ENCODE results near the gene GNB1L.

Gene GNB1L

DNA sequence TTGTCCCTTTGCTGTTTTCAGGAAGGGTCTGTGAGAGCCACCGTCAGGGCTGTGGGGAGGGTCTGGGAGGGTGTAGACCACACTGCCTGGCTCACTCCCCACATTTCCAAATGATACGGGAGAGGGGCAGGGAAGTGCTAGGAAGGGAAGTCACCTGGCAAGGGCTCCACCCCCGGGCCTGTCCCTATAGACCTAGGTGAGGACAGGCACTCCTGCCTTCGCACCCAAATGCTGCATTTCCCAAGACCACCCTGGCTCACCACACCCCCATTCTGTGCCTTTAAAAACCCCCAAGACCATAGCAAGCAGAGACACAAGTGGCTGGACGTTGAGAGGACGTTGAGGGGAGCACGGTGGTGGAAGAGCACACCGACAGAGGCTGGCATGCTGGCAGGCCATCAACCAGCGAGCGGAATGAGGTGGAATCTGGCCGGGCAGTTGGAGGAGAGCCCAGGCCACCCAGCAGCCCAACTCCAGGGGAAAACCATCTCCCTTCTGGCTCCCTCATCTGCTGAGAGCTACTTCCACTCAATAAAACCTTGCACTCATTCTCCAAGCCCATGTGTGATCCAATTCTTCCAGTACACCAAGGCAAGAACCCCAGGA lies 45.7 kb downstream of the GNB1L start:
- DNase-seq = no peak

DNA sequence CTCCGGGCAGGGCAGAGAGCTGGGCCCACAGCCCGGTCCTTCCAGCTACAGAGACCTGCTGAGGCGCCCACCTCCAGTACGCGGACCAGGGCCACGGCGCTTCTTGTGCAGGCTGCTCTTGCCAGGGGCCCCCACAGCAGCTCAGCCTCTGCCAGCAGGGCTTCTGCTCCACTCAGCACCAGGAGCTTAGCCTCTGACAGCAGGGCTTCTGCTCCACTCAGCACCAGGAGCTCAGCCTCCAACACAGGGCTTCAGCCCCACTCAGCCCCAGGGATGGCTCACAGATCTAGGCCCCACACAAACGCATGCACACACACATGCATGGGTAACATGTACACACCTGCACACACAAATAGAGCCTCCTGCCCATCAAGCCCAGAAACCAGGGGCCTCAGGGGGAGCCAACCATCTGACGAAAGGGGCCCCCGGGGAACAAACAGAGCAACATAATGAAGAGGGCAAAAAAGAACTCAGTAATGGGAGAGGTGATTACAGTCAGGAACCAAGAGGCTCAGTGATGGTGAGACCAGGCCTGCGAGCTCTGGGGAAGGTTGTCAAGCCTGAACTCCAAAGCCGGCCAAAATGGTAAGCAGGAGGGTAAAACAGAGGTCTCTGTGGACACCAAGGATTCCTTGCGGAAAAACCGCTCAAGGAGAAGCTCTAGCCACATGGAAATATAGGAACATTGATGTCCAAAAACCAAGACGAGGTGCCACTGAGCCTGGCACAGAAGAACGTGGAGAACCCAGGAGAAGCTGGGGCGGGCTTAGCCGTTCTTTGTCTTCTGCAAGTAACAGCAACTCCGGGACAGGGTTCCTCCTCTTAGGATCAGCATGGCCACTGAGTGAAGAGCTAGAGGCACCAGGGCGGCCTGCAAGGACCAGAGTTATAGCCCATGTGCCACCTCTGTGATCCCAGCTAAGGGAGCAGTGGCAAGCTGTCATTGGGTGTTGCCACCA lies 46.5 kb downstream of the GNB1L start:
- no peak for ATAC-seq
- no peak for DNase-seq

More for the DNA sequence above, 45.7 kb downstream of the GNB1L start:
- ATAC-seq = no peak

DNA sequence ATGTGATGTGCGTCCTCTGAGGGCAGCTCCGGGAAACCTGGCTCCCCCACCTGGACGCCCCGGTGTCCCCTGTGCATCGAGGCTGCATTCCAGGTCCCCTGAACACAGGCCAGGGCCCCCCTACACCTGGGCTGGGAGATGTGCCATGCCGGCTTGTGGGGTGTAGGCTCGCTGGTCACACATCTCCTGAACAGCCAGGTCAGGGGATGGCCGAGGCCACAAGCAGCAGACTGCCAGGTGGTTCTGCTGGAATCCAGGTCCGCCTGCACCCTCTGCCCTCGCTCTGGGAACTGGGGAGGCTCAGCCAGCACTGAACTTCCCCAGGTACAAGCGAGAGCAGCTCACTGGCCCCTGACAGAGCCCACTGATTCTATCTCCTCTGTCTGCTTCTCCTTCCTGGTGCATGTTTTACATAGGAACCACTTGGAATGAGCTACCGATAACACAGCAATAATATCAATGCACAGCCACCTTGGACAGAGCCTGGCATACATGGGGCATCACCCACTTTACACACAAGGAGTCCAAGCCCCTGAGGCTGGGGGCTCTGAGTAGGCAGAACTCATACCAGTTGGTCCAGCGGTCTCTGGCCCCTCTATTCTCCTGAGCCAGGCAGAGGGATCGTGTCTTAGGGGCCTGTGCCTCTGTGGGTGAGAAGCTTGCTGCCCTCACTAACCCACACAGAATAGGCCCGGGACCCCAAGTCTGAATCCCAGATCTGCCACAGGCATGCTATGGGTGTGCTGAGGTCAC lies 47.3 kb downstream of the GNB1L start:
- ATAC-seq (no peak), DNase-seq (no peak)

DNA sequence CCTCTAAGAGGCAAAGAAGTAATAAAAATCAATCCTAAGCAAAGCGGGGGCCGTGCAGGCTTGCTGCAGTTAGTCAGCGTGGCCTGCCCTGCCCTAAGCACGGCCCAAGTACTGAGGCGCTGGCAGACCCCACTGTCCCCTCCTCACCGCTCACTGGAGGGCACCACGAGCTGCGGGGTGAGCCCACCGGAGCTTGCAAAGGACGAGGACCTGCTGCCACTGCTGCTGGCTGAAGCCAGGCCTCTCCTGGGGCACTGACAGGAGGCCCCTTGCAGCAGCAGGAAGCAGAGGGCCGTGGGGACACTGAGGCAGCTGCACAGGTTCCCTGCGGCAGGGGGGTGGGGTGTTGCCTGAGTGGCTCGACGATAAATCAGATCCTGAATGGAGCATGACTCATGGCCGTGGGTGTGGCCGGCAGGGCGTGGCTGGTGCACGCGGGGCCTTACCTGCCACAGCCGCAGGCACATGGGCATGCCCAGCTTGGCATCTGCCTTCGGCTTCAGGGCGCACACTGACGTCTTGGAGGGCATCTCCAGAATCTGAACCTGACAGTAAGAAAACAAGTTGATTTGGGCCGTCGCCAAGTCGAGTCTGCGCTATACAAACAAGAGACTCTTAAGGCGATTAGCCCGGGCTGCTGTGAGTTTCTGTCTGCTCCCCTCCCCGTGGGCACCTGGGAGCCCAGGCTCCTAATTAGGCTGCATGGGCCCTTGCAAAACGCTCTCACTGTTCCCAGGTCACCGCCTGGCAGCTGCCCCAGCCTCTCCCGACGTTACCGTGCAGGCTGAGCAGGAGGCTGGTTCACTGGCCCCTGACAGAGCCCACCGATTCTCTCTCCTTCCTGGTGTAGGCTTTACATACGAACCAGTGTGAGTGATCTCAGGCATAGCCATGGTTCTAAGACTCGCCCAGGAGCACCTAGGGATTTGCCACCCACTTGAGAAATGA lies 48.2 kb downstream of the GNB1L start:
- no peak for DNase-seq
- no peak for ATAC-seq

DNA sequence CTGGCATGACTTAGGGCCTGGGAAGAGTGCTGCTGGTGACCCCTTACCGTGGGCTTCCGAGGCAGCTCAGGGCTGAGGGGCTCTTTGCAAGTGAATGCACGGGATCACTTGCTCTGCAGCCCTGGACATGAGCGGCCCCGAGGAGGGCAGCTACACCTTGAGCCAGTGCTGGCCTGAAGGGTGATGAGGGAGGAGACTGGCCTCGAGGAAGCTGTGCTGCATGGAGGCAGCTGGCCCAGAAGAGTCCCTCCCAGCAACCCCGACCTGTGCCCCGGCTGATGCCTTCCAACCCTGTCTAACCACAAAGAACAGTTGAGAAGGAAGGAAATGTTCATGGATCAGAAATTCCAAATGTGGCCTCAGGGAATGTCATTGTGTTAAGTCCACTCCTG lies 48.9 kb downstream of the GNB1L start:
- DNase-seq = no peak
- ATAC-seq = no peak

DNA sequence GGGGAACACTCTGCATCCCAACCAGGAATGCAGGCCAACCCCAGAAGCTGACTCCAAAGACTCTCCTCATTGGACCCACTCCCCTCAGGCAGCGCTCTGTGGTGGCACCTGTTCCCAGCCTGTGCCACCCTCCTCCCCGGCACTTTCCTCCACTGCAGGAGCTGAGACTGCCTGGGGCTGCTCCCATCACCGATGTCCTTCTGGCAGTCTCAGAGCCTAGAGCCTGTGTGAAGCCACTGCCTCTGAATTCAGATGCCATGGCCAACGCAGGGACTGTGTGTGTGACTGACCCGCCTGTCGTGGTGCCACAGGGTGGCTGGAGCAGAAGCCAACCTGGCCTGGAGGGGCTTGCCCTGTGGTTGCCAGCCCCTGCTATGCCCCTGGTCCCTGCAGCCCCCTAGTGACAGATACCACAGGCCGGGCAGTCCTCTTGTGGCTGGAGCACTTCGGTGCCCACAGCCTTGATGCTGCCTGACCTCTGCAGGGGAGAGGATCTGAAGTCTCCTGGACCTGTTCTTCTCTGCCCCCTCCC lies 50.9 kb downstream of the GNB1L start:
- DNase-seq = no peak
- ATAC-seq = no peak

DNA sequence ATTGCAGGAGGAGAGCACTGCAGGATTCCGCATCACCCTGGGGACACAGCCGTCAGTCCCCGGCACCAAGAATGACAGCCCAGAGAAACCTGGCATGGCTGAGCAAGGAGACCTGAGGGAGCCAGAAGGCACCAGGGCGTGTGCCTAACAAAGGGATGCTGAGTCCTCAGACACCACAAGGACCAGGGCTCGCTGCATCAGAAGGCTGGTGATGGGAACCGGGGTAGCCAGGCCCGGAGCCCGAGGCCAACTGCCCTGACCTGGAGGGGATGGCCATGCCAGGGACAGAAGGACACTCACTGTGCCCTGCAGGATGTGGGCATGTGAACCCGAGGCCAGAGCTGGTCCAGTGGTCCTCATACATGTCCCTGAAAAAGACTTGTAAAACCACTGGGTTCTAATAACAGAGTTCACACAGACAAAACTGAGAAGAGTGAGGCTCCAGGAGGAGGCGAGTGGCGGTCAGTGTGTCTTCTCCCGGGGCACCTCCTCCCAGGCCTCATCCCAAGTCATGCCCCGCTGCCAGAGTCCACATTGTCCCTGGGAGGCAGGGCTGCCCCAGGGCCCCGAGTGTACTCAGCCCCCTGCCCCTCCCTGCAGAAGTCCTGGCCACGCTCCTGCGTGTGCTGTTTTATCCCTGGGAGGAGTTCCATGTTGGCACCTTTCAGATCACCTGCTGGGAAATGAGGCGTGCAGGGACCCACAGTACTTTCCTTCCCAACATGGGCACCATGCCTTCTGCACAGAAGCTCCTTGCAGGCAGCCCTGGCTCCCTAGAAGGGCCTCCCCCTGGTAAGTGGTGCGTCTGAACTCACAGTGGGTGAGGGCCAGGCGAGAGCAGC lies 51.6 kb downstream of the GNB1L start:
- DNase-seq = no peak
- ATAC-seq = no peak

DNA sequence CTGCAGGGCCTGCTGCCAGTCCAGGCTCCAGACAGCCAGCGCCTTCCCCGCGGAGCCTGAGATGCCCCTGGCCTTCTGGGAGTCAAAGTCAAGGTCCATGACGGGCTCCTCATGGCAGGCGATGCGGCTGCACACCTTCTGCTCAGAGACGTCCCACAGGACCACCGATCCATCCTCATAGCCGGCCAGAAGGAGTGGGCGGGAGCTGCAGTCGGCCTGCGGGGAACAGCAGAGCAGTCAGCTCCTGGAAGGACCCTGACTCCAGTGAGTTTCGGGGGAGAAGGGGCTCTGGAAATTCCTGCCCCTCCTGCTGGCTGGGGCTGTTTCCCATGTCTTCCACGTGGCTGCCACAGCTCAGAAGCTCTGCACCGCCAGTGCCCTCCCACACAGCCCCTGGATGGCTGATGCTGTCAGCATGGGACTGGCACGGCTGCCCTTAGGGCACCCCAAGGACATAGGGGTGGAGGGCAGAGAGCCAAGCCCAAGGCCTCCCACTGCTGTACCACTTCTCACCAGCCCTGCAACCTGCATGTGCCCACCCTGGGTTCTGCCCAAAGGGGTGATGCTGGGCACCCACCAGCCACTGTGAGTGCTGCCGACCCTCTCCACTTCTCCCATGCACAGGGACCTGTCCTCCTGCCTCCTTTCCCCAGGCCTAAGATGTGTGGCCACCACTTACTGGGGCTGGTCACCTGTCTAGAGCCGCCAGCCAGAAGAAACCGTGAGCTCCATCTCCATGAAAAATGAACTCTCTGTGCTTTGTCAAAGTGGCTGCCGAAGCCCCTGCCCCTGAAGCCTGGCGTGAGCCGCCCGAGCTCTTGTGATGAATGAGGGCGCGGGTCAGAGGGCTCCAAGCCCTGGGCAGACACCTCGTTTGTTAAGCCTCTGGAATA lies 52.4 kb downstream of the GNB1L start:
- ATAC-seq = no peak
- DNase-seq = no peak

DNA sequence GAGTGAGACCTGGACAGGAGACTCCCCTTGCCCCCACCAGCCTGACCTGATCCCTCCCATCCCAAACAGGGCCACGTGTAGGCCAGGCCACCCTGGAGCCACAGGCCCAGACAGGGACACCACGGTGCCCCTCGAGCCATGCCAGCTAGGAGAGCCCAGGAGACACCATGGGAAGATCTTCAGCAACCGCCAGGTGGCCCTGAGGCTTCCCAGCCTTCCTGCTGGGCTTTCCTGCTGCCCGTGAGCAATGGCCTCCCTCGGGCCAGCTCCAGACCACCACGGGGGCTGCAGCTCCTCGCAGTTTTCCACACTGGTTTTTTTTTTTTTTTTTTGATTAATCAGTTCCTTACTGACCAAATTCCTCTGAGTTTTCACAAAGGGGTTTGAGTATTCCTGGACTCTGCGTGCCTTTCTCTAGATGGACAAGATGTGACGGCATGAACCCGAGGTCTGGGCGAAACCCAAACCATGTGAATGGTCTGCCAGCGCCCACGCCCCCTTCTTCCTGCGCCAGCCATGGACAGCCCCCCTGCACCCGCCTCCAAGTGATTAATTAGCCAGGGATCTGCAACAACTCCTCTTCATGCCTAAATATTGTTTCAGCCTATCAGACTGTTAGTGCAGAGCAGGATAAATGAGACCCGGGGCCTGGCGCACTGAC lies 53.2 kb downstream of the GNB1L start:
- DNase-seq = no peak
- ATAC-seq = no peak

DNA sequence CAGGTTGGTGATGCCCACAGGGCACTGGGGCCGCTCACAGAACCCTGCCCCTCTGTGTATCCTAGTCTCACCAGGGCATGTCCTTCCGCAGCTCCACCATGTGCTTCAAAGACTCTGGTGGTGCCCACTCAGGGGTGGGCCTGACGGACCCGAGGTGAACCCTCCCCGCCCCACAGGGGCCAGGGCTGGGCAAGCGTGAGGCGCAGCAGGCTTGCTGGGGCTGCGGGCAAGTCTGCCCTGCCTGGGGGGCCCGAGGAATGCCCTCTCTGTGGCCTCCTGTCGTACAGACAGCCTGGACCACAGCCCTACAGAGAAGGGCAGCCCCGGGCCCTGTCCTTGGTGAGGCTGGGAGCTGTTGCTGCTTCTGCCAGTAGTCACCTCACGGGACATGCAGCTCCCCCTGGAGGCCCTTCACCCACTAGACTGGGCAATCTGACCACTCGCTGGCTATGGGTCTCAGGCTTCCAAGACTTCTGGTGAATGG lies 53.9 kb downstream of the GNB1L start:
- ATAC-seq (no peak), DNase-seq (no peak)

DNA sequence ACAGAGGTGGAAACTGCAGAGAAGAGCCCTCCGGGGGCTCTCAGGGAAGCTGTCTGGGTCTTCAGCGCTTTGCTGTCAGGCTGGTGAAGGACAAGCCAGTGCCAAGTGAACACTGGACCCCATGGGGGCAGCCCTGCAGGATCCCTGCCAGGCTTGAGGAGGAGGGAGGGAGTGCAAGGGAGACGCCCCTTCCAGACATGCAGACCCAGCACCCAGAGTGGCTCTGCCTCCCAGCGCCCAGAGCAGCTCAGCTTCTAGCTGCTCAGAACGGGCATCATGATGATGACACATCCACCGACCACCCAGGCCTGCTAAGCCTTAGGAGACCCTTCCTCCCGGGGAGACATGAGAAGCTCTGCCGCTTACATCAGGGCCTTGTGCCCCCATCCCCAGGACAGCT lies 54.4 kb downstream of the GNB1L start:
- ATAC-seq = no peak
- DNase-seq = no peak

DNA sequence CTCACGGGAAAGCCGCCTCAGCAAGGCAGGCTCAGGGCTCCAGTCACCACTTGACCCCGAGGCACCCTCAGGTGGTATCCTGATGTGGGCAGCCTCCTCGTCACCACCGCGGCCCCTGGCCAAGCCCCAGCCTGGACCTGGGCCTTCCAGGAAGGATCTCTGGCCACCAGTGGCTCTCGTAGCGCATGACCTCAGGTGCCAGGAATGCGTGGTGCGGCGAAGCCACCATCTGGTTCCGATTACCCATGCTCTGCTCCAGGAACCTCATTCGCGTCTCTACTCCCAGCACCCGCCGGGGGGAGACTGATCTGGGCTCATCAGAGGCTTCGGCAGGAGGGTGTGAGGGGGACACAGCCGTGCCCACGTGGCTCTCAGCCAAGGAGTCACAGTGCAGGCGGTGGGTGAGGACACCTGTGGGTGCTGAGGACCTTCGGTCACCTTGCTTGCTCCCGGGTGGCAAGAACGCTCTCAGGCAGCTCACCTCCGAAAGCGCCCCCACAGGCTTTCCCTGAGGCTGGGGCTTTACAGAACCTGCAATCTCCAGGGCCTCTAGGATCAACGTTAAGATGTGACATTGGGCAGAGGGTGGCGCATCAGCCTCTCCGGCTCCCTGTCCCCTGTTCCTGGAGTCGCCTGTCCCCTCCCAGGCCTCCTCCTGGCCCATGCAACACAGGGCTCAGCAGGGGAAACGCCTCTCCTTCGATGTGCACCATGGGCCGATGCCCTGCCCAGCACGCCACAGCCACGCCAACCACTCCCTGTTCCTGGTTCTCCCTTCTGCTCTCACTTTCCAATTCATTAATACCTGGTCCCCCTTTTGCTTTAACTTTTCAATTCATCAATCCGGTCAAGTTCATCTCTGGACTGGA lies 55.1 kb downstream of the GNB1L start:
- no peak for DNase-seq
- ATAC-seq = no peak

DNA sequence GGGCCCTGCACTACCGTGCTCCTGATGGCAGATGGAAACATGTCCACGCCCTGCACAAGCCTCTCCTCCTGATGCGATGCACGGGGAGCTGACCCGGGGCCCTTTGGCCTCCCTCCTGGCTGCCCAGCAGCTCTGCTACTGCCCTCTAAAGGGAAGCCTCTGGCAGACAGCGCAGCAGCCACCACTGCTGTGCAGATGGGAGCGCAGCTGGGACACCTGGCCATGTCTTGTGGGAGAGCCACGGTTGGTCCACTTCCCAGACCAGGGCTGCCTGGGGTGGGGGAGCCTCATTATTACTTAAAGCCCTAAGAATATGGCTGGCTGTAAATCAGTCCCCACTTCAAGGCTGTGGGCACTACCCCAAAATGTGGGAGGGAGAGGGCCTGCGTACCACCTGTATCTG lies 55.8 kb downstream of the GNB1L start:
- ATAC-seq (peak; percentile 9), DNase-seq (no peak)

DNA sequence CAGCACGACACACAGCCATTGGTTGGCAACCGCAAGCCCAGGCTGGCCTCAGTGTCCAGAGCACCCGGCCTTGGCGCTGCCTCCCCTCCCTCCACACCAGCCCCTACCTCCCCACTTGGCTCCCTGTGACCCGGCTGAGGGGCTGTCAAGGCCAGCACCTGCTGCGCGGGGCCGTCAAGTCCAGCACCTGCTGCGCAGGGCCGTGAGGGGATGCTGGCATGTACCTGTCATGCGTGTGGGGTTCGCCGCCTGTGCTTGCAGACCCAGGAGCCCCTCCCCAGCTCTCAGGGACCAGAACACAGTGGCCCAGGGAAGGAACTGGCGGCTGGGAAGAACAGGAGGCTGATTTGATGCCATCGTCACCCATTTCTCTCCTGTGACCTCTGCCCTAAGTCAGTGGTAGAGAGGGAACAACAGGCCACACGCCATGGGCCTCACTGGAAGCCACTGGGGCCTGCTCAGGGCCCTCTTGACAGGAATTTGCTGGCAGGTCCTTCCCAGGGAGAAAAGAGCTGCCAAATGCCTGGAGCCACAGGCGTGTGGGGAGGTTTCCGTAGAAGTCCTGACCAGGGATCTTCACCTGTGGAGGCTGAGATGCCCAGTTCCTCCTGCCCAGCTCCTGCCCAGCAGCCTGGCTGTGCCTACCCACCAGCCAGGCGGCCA lies 56.5 kb downstream of the GNB1L start:
- no peak for DNase-seq

DNA sequence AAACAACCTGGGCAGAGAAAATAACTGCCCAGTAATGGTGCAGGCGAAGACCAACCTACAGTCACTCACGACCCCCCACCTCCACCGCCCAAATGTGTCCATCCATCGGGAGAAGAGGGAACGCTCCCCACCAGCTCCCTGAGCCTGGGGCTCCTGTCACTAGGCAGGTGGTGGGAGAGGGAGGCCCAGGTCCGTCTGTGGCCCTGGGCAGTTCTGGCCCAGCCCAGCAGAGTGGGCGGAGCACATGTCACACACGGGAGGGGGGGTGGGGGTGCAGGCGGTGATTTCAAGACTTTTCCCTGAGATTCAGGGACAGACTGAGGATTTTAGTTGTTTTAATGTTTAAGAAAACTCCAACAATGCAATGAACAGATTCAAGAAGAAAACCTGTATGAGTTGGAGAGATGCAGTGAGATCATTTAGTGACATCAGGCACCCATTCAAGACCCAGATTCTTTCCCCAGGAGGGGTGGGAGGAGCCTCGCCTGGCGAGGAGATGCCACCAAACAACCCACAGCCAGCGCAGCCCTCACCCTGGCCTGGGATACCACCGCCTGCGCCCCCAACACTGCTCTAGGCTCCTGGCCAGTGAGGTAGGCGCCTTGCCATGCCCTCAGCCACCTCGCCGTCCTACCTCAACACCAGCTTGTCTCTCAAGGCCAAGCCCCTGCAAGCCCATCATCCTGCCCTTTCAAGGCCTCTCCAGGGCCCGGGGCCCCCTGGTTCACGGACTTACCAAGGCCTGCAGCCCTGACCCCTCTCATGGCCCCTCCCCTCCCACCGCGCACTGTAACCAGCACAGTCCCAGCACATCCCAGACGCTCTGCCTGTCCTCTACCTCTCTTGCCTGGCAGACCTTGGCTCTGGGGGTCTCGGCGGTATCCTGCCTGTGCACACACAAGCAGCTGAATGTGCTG lies 57.3 kb downstream of the GNB1L start:
- ATAC-seq = no peak
- DNase-seq = no peak

More for the DNA sequence above, 56.5 kb downstream of the GNB1L start:
- no peak for ATAC-seq

DNA sequence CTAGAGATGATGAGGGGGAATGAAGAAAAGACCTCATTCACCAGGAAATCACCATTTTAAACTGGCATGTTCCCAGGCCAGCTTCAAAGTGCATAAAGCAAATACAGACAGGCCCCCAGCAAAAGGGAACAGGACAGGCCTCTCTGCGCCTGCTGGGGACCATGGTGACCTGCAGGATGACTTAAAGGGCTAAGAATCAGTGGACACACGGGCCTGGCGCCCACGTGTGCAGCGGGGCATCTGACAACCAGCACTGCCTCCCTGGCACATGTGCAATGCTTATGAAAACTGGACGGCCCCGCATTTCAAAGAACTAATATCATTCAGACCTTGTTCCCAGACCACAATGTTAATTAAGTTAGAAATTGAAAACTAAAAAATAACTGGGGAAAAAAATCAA lies 58.5 kb downstream of the GNB1L start:
- DNase-seq (no peak), ATAC-seq (no peak)
